Neural cell (in vitro differentiated cells): Measurements from ENCODE around the gene CYB561A3. TPM values are rescaled to one million over a fixed set of nuclear protein-coding genes. Genes with fewer than 3 reads are reported as not detected.

Experiments used
- H2AFZ ChIP-seq: fragments of 200-600, 300-800 bp; sonication (generic), shearing (Covaris generic); 2 replicates; pipeline ENCODE4 v1.6.0; 2014; ENCODE audit warnings: low read depth, mild to moderate bottlenecking, antibody characterized with exemption, low read length, moderate library complexity
- H3F3A ChIP-seq: fragments of 200-600 bp; shearing (Covaris generic); 2 replicates; pipeline ENCODE4 v1.6.1; 2016; ENCODE audit warnings: mild to moderate bottlenecking, moderate library complexity, mixed read lengths, antibody characterized with exemption, low read length; ENCODE audit not compliant: insufficient read depth, poor library complexity, severe bottlenecking
- H3K27ac ChIP-seq: fragments of 200-600, 300-800 bp; sonication (generic), shearing (Covaris generic); 2 replicates; pipeline ENCODE4 v1.5.1; 2014; ENCODE audit warnings: mild to moderate bottlenecking, low read length, moderate library complexity
- H3K27me3 ChIP-seq: fragments of 300-800, 200-600 bp; sonication (generic), shearing (Covaris generic); 2 replicates; pipeline ENCODE4 v1.6.0; 2014; ENCODE audit warnings: mild to moderate bottlenecking, low read depth, low read length, moderate library complexity; ENCODE audit not compliant: insufficient read depth
- H3K36me3 ChIP-seq: fragments of 300-800, 200-600 bp; sonication (generic), shearing (Covaris generic); 2 replicates; pipeline ENCODE4 v1.5.1; 2014; ENCODE audit warnings: mild to moderate bottlenecking, antibody characterized with exemption, low read length, moderate library complexity; ENCODE audit not compliant: insufficient read depth
- H3K4me2 ChIP-seq: fragments of 300-800, 200-600 bp; sonication (generic), shearing (Covaris generic); 2 replicates; pipeline ENCODE4 v1.6.0; 2014; ENCODE audit warnings: mild to moderate bottlenecking, low read length
- H3K4me3 ChIP-seq: fragments of 300-800, 200-600 bp; sonication (generic), shearing (Covaris generic); 2 replicates; pipeline ENCODE4 v1.5.1; 2014; ENCODE audit warnings: mild to moderate bottlenecking, low read length, moderate library complexity
- H3K79me2 ChIP-seq: fragments of 200-600 bp; shearing (Covaris generic); replicated peaks from 2 replicates; pipeline ENCODE4 v1.6.0; 2014; ENCODE audit warnings: mild to moderate bottlenecking, low read length, moderate library complexity; ENCODE audit not compliant: insufficient read depth
- H3K9ac ChIP-seq: fragments of 300-800, 200-600 bp; sonication (generic), shearing (Covaris generic); 2 replicates; pipeline ENCODE4 v1.6.1; 2016; ENCODE audit warnings: mild to moderate bottlenecking, low read length, mixed read lengths
- H3K9me2 ChIP-seq: fragments of 200-600 bp; shearing (Covaris generic); 2 replicates; pipeline ENCODE4 v1.6.1; 2016; ENCODE audit warnings: mild to moderate bottlenecking, low read length, mixed read lengths; ENCODE audit not compliant: insufficient read depth
- H3K9me3 ChIP-seq: fragments of 200-600, 300-800 bp; sonication (generic), shearing (Covaris generic); 2 replicates; pipeline ENCODE4 v1.6.1; 2016; ENCODE audit warnings: mild to moderate bottlenecking, mixed run types, low read length, moderate library complexity, mixed read lengths
- H4K20me1 ChIP-seq: fragments of 200-600 bp; shearing (Covaris generic); 2 replicates; pipeline ENCODE4 v1.6.1; 2016; ENCODE audit warnings: mild to moderate bottlenecking, mixed run types; ENCODE audit not compliant: insufficient read depth
- EP300 ChIP-seq: fragments of 450-650 bp; conservative IDR thresholded peaks from 2 replicates; pipeline ENCODE4 v1.6.1; 2014; ENCODE audit warnings: antibody characterized with exemption, mild to moderate bottlenecking, moderate library complexity; ENCODE audit not compliant: poor library complexity, severe bottlenecking
- EZH2 ChIP-seq: fragments of 200-600, 300-800 bp; shearing (Covaris generic), sonication (generic); IDR thresholded peaks from 2 replicates; pipeline ENCODE4 v1.6.1; 2014; ENCODE audit warnings: antibody characterized with exemption, low read length, borderline replicate concordance, mild to moderate bottlenecking; ENCODE audit not compliant: insufficient read depth, poor library complexity, severe bottlenecking
- POLR2AphosphoS5 ChIP-seq: IDR thresholded peaks from 2 replicates; pipeline ENCODE4 v1.6.1; 2012
- RAD21 ChIP-seq: fragments of 450-650 bp; conservative IDR thresholded peaks from 2 replicates; pipeline ENCODE4 v1.6.1; 2014; ENCODE audit warnings: antibody characterized with exemption, mild to moderate bottlenecking, moderate library complexity
- TAF1 ChIP-seq: IDR thresholded peaks from 2 replicates; pipeline ENCODE4 v1.6.1; 2012; ENCODE audit warnings: low read depth
- polyA plus RNA-seq: library from polyadenylated mRNA; depleted of rRNA; stranded (reverse); fragments of >200 nt; gene quantifications from 2 replicates; pipeline ENCODE4 v1.2.3, GENCODE V29; 2014
- TF ChIP-seq, protein P1 (sequence below): IDR thresholded peaks from 2 replicates; pipeline ENCODE4 v1.6.1; 2012; ENCODE audit warnings: borderline replicate concordance
- TF ChIP-seq, protein P2 (sequence below): fragments of 450-650 bp; IDR thresholded peaks from 2 replicates; pipeline ENCODE4 v1.5.1; 2014; ENCODE audit warnings: antibody characterized with exemption, mild to moderate bottlenecking, moderate library complexity; ENCODE audit not compliant: poor library complexity, severe bottlenecking

CYB561A3 gene
- polyA plus RNA-seq, 1 donor from 2014 or later, result 36.3 TPM

GRCh38 chr11:61303725-61304124 lies 58.0 kb downstream of the CYB561A3 start:
- H2AFZ ChIP-seq, result no peak overlapping the region
- H3K9me2 ChIP-seq, result no peaks in the 10 kb centered on the region
- H3K4me3 ChIP-seq, result no peak overlapping the region
- no peaks in the 10 kb centered on the region for H3K79me2 ChIP-seq
- H3F3A ChIP-seq, result no peaks in the 10 kb centered on the region
- H3K9me3 ChIP-seq, result no peaks in the 10 kb centered on the region
- H3K4me2 ChIP-seq, result no peak overlapping the region
- H3K27me3 ChIP-seq, result no peaks in the 10 kb centered on the region
- TF ChIP-seq EP300, result no peak
- no peak for TF ChIP-seq RAD21
- no peak for TF ChIP-seq TAF1
- no peak overlapping the region for H3K27ac ChIP-seq
- no peaks in the 10 kb centered on the region for H4K20me1 ChIP-seq
- H3K36me3 ChIP-seq, result no peaks in the 10 kb centered on the region
- H3K9ac ChIP-seq, result no peak overlapping the region

- Histone ChIP-seq H3K9me2 (no peaks in the 10 kb centered on the region), H3F3A (no peaks in the 10 kb centered on the region), H4K20me1 (no peaks in the 10 kb centered on the region), H3K79me2 (no peaks in the 10 kb centered on the region), H3K27ac (no peak overlapping the region), H3K9me3 (no peaks in the 10 kb centered on the region), H3K9ac (no peak overlapping the region), H2AFZ (no peak overlapping the region), H3K27me3 (no peaks in the 10 kb centered on the region), H3K4me2 (no peak overlapping the region), H3K36me3 (no peaks in the 10 kb centered on the region), H3K4me3 (no peak overlapping the region)
- TF ChIP-seq RAD21 (no peak), EZH2 (no peak), EP300 (no peak), TAF1 (no peak), POLR2AphosphoS5 (no peak)
- TF ChIP-seq, protein P1, sequence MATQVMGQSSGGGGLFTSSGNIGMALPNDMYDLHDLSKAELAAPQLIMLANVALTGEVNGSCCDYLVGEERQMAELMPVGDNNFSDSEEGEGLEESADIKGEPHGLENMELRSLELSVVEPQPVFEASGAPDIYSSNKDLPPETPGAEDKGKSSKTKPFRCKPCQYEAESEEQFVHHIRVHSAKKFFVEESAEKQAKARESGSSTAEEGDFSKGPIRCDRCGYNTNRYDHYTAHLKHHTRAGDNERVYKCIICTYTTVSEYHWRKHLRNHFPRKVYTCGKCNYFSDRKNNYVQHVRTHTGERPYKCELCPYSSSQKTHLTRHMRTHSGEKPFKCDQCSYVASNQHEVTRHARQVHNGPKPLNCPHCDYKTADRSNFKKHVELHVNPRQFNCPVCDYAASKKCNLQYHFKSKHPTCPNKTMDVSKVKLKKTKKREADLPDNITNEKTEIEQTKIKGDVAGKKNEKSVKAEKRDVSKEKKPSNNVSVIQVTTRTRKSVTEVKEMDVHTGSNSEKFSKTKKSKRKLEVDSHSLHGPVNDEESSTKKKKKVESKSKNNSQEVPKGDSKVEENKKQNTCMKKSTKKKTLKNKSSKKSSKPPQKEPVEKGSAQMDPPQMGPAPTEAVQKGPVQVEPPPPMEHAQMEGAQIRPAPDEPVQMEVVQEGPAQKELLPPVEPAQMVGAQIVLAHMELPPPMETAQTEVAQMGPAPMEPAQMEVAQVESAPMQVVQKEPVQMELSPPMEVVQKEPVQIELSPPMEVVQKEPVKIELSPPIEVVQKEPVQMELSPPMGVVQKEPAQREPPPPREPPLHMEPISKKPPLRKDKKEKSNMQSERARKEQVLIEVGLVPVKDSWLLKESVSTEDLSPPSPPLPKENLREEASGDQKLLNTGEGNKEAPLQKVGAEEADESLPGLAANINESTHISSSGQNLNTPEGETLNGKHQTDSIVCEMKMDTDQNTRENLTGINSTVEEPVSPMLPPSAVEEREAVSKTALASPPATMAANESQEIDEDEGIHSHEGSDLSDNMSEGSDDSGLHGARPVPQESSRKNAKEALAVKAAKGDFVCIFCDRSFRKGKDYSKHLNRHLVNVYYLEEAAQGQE, result no peak
- TF ChIP-seq, protein P2, sequence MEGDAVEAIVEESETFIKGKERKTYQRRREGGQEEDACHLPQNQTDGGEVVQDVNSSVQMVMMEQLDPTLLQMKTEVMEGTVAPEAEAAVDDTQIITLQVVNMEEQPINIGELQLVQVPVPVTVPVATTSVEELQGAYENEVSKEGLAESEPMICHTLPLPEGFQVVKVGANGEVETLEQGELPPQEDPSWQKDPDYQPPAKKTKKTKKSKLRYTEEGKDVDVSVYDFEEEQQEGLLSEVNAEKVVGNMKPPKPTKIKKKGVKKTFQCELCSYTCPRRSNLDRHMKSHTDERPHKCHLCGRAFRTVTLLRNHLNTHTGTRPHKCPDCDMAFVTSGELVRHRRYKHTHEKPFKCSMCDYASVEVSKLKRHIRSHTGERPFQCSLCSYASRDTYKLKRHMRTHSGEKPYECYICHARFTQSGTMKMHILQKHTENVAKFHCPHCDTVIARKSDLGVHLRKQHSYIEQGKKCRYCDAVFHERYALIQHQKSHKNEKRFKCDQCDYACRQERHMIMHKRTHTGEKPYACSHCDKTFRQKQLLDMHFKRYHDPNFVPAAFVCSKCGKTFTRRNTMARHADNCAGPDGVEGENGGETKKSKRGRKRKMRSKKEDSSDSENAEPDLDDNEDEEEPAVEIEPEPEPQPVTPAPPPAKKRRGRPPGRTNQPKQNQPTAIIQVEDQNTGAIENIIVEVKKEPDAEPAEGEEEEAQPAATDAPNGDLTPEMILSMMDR, result no peak
Observed at GRCh38 chr11:61302550-61302949, 59.1 kb downstream of the CYB561A3 start.

Other genes starting within 250 kb of the CYB561A3 start
- gene VPS37C, start 200.5 kb downstream of the CYB561A3 start, polyA plus RNA-seq, result 7.2 and 7.3 TPM in 2 replicates
- not detected in 2 replicates for gene PGA3, start 158.4 kb downstream of the CYB561A3 start, polyA plus RNA-seq
- not detected in 2 replicates for gene PGA4, start 139.5 kb downstream of the CYB561A3 start, polyA plus RNA-seq
- not detected in 2 replicates for gene PGA5, start 120.7 kb downstream of the CYB561A3 start, polyA plus RNA-seq
- 5.5 and 9.8 TPM in 2 replicates for gene VWCE, start 66.6 kb downstream of the CYB561A3 start, polyA plus RNA-seq
- 197 and 203 TPM in 2 replicates for gene DDB1, start 28.8 kb downstream of the CYB561A3 start, polyA plus RNA-seq
- gene TKFC, start 28.7 kb downstream of the CYB561A3 start, polyA plus RNA-seq, result 18.1 and 46.0 TPM in 2 replicates
- gene TMEM138, start 492 bp upstream of the CYB561A3 start, polyA plus RNA-seq, result 19.6 and 38.9 TPM in 2 replicates
- 22.0 and 22.4 TPM in 2 replicates for gene TMEM216, start 30.7 kb upstream of the CYB561A3 start, polyA plus RNA-seq
- 80.2 and 82.5 TPM in 2 replicates for gene CPSF7, start 68.1 kb upstream of the CYB561A3 start, polyA plus RNA-seq
- gene SDHAF2, start 68.2 kb upstream of the CYB561A3 start, polyA plus RNA-seq, result 54.5 and 72.8 TPM in 2 replicates
- 12.4 and 14.6 TPM in 2 replicates for gene LRRC10B, start 146.9 kb upstream of the CYB561A3 start, polyA plus RNA-seq
- 14.0 and 21.8 TPM in 2 replicates for gene SYT7, start 219.2 kb upstream of the CYB561A3 start, polyA plus RNA-seq